Measurements from ENCODE around the gene MALAT1.

DNA sequence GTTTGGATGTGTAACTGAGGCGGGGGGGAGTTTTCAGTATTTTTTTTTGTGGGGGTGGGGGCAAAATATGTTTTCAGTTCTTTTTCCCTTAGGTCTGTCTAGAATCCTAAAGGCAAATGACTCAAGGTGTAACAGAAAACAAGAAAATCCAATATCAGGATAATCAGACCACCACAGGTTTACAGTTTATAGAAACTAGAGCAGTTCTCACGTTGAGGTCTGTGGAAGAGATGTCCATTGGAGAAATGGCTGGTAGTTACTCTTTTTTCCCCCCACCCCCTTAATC is 2.3 kb downstream of the MALAT1 start:
- TF ChIP-seq, protein P1, sequence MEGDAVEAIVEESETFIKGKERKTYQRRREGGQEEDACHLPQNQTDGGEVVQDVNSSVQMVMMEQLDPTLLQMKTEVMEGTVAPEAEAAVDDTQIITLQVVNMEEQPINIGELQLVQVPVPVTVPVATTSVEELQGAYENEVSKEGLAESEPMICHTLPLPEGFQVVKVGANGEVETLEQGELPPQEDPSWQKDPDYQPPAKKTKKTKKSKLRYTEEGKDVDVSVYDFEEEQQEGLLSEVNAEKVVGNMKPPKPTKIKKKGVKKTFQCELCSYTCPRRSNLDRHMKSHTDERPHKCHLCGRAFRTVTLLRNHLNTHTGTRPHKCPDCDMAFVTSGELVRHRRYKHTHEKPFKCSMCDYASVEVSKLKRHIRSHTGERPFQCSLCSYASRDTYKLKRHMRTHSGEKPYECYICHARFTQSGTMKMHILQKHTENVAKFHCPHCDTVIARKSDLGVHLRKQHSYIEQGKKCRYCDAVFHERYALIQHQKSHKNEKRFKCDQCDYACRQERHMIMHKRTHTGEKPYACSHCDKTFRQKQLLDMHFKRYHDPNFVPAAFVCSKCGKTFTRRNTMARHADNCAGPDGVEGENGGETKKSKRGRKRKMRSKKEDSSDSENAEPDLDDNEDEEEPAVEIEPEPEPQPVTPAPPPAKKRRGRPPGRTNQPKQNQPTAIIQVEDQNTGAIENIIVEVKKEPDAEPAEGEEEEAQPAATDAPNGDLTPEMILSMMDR (IDR thresholded peaks at IDR 0.05; ENCODE audit: low read length), result no peak
- TF ChIP-seq EZH2 (IDR thresholded peaks at IDR 0.05; ENCODE audit: borderline replicate concordance, low read length), result no peak
